PC-9 (cell line): Measurements from ENCODE around the gene RBM26.

Experiments
- EZH2 ChIP-seq: fragments of 200-600 bp; sonication (generic); IDR thresholded peaks from 2 replicates; pipeline ENCODE4 v1.8.0; 2017; ENCODE audit warnings: antibody characterized with exemption, low read depth
- TF ChIP-seq, protein P1 (sequence below): fragments of 200-600 bp; sonication (generic); conservative IDR thresholded peaks from 2 replicates; pipeline ENCODE4 v1.6.1; 2017; ENCODE audit warnings: mixed run types, antibody characterized with exemption, mild to moderate bottlenecking, moderate library complexity

DNA sequence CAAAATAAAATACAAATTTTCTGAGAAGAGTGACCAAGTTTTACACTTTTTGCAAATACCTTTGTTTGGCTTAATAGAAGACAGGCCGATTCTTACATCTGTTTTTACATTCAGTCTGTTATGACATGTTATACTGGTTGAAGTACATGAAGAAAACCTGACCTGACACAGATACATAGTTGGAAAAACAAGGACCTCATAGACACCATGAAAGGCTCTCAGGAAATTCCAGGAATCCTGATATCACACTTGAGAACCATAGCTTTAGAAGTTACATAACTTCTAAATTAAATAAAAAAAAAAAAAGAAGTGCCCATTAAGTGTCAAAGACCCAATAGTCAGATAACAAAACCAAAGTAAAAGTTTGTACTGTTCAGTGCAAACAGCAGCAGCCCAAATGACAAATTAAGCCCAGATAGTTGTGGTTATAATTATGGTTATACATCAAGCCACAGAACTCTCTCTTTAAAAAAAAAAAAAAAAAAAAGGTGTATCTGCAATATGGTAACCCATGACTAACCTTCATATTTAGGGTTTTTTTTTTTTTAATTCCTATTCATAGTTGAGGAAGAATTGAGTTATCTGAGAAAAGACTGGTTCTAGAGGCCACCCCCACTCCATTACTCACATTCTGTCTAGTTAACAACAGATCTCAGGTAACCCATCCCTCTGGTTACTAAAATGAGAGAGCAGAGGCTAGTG lies 19.8 kb downstream of the RBM26 start:
- TF ChIP-seq EZH2: no peak
- TF ChIP-seq, protein P1, sequence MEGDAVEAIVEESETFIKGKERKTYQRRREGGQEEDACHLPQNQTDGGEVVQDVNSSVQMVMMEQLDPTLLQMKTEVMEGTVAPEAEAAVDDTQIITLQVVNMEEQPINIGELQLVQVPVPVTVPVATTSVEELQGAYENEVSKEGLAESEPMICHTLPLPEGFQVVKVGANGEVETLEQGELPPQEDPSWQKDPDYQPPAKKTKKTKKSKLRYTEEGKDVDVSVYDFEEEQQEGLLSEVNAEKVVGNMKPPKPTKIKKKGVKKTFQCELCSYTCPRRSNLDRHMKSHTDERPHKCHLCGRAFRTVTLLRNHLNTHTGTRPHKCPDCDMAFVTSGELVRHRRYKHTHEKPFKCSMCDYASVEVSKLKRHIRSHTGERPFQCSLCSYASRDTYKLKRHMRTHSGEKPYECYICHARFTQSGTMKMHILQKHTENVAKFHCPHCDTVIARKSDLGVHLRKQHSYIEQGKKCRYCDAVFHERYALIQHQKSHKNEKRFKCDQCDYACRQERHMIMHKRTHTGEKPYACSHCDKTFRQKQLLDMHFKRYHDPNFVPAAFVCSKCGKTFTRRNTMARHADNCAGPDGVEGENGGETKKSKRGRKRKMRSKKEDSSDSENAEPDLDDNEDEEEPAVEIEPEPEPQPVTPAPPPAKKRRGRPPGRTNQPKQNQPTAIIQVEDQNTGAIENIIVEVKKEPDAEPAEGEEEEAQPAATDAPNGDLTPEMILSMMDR: no peak
